ENCODE data around the gene COX7C. TPM values are rescaled to one million over a fixed set of nuclear protein-coding genes. Genes with fewer than 3 reads are reported as not detected.

Gene COX7C
- total RNA-seq, 1 donor from 2014 or later = 1,860 TPM

GRCh38 chr5:86623785-86624483 lies 6.2 kb downstream of the COX7C start:
- H3K4me3 ChIP-seq = no peak overlapping the region
- no peak for DNase-seq
- intact Hi-C loops (cut with micrococcal nuclease) = no loop called here

GRCh38 chr5:86625148-86625547 lies 7.4 kb downstream of the COX7C start:
- TF ChIP-seq CTCF (IDR thresholded peaks at IDR 0.05; ENCODE audit: borderline replicate concordance) = no peak
- Histone ChIP-seq H3K4me1 (peaks cover 1% of the 10 kb centered on the region), H3K27ac (replicated peaks) (no peak overlapping the region), H3K4me3 (no peak overlapping the region), H3K9me3 (replicated peaks) (no peaks in the 10 kb centered on the region), H3K36me3 (peaks cover 26% of the 10 kb centered on the region), H3K27me3 (ENCODE audit: low read depth) (no peaks in the 10 kb centered on the region)
- DNase-seq = no peak
- intact Hi-C loops (cut with micrococcal nuclease) = no loop called here

More at GRCh38 chr5:86623785-86624483, 6.2 kb downstream of the COX7C start:
- TF ChIP-seq CTCF (IDR thresholded peaks at IDR 0.05; ENCODE audit: borderline replicate concordance) = no peak
- Histone ChIP-seq H3K9me3 (replicated peaks) (no peaks in the 10 kb centered on the region), H3K27me3 (ENCODE audit: low read depth) (no peaks in the 10 kb centered on the region), H3K27ac (replicated peaks) (no peak overlapping the region), H3K4me1 (peaks cover 13% of the 10 kb centered on the region), H3K36me3 (peaks cover 36% of the 10 kb centered on the region)

DNA sequence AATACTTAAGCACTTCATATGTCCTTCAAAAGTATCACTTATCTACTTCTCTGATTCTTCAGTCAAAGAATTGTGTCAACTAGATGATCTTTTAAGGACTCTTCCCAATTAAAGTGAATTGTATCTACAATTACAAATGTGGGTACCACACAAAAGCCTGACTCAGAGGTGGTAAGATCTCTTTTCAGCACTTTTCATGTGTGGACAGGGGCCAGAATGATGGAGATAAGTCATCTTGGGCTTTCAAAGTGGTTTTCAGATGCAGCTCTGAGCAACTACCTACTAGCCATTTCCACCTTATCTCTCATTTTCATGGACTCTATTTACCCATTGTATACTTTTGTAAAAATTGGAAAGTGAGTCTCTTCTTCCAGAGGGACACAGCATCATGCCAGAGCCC lies 8.4 kb downstream of the COX7C start:
- intact Hi-C loops (cut with micrococcal nuclease) = no loop called here
- no peak for DNase-seq
- Histone ChIP-seq H3K27ac (replicated peaks) (no peak overlapping the region), H3K36me3 (peaks cover 16% of the 10 kb centered on the region), H3K4me1 (no peaks in the 10 kb centered on the region), H3K27me3 (ENCODE audit: low read depth) (no peaks in the 10 kb centered on the region), H3K9me3 (replicated peaks) (no peaks in the 10 kb centered on the region), H3K4me3 (no peak overlapping the region)
- TF ChIP-seq CTCF (IDR thresholded peaks at IDR 0.05; ENCODE audit: borderline replicate concordance) = no peak

- intact Hi-C loops (cut with micrococcal nuclease) = no loop called here
- DNase-seq = no peak
- Histone ChIP-seq H3K4me1 (no peaks in the 10 kb centered on the region), H3K36me3 (no peaks in the 10 kb centered on the region), H3K9me3 (replicated peaks) (no peaks in the 10 kb centered on the region), H3K4me3 (no peak overlapping the region), H3K27ac (replicated peaks) (no peak overlapping the region), H3K27me3 (ENCODE audit: low read depth) (no peaks in the 10 kb centered on the region)
- TF ChIP-seq CTCF (IDR thresholded peaks at IDR 0.05; ENCODE audit: borderline replicate concordance) = no peak
Observed at GRCh38 chr5:86631165-86631564, 13.4 kb downstream of the COX7C start.

GRCh38 chr5:86640998-86641397 lies 23.3 kb downstream of the COX7C start:
- no peak for DNase-seq
- H3K4me3 ChIP-seq = no peak overlapping the region
- no peak for TF ChIP-seq CTCF (IDR thresholded peaks at IDR 0.05; ENCODE audit: borderline replicate concordance)
- no peaks in the 10 kb centered on the region for H3K36me3 ChIP-seq
- H3K4me1 ChIP-seq = no peaks in the 10 kb centered on the region
- intact Hi-C loops (cut with micrococcal nuclease) = no loop called here
- H3K27ac ChIP-seq (replicated peaks) = no peak overlapping the region
- H3K27me3 ChIP-seq (ENCODE audit: low read depth) = peaks cover 5% of the 10 kb centered on the region
- no peaks in the 10 kb centered on the region for H3K9me3 ChIP-seq (replicated peaks)

Data from left ventricle myocardium inferior (tissue), 1 donor.